ENCODE results near the gene ZFYVE27.

ZFYVE27 gene

GRCh38 chr10:97757471-97757870, 20.5 kb downstream of the ZFYVE27 start:
- Histone ChIP-seq H2AK5ac (ENCODE audit: low read depth, low read length) (no peak overlapping the region), H3K36me3 (replicated peaks in 1 of 2; ENCODE audit: control insufficient read depth in 2 of 2, insufficient read depth in 2 of 2, low read length in 2 of 2) (peaks cover 27 to 83% of the 10 kb centered on the region in 2 donors), H3K4ac (ENCODE audit: low read length) (no peak overlapping the region), H2BK12ac (ENCODE audit: low read length) (no peak overlapping the region), H3K23ac (ENCODE audit: low read depth, low read length, poor library complexity) (no peak overlapping the region), H3K27ac (replicated peaks; ENCODE audit: low read length) (no peak overlapping the region), H4K91ac (ENCODE audit: low read depth, low read length, poor library complexity) (no peak overlapping the region), H3K4me2 (ENCODE audit: insufficient read depth, low read length, poor library complexity, severe bottlenecking) (no peak overlapping the region), H2BK120ac (ENCODE audit: low read depth, low read length) (no peak overlapping the region), H3K9me3 (replicated peaks in 1 of 2; ENCODE audit: control insufficient read depth in 2 of 2, insufficient read depth in 1 of 2, low read depth in 1 of 2, low read length in 2 of 2) (no peaks in the 10 kb centered on the region), H3K4me3 (ENCODE audit: low read length in 2 of 2) (no peak overlapping the region), H3K18ac (ENCODE audit: low read length) (no peak overlapping the region), H3K27me3 (ENCODE audit: control insufficient read depth in 3 of 3, insufficient read depth in 3 of 3, low read depth in 1 of 3, low read length in 3 of 3) (no peaks in the 10 kb centered on the region), H3K14ac (ENCODE audit: low read length) (no peak overlapping the region), H2BK5ac (ENCODE audit: low read length) (no peak overlapping the region), H3K9ac (ENCODE audit: low read depth, low read length, poor library complexity) (no peak overlapping the region), H3K4me1 (ENCODE audit: control insufficient read depth in 2 of 2, insufficient read depth in 1 of 2, low read depth in 1 of 2, low read length in 2 of 2) (peaks cover 0 to 8% of the 10 kb centered on the region in 2 donors), H4K8ac (ENCODE audit: low read depth, low read length) (no peak overlapping the region), H3K79me1 (ENCODE audit: low read depth, low read length) (no peaks in the 10 kb centered on the region), H2AFZ (ENCODE audit: low read length) (no peak overlapping the region), H2BK15ac (ENCODE audit: low read length) (no peak overlapping the region)
- DNase-seq (ENCODE audit: low spot score): no peak
- WGBS, 2 donors (ENCODE audit: extremely low coverage in 2 of 2, insufficient read length in 2 of 2, insufficient replicate concordance in 1 of 2): no CpG with 5 or more reads among the region's 6 CpGs

DNA sequence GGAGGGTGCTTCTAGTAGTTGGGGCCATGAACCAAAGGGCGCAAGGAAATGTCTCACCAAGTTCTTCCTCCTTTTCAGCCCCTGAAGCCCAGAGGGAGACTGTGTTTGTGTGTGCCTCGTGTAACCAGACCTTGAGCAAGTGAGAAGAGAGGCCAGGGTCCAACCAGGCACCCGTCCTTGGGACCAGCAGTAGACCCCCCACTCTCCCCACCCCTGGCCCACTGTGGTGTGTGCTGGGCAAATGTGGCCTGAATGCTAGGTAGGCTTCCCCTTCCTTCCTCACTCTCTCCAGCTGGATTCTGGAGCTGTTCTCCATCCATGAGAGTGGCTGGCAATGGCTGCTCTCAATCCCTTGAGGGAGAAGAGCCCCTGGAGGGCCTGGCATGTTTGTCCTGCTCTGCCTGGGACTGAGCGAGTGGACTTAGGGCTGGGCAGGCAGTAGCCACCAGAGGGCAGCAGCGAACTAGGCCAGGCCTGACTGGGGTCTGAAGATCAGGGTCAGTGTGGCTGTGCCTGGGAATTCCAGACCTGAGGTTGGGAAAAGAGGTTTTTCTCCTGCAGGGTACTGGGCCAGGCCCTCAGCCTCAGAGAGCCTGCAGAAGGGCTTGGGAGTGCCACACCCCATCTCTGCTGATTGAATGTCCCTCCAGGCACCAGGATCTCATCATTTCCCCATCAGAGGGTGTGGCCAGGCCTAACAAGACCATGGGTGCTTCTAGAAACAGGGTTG, 22.4 kb downstream of the ZFYVE27 start:
- H2AFZ ChIP-seq (ENCODE audit: low read length): no peak overlapping the region
- H4K91ac ChIP-seq (ENCODE audit: low read depth, low read length, poor library complexity): no peak overlapping the region
- H3K9me3 ChIP-seq (replicated peaks in 1 of 2; ENCODE audit: control insufficient read depth in 2 of 2, insufficient read depth in 1 of 2, low read depth in 1 of 2, low read length in 2 of 2): no peaks in the 10 kb centered on the region
- no peak overlapping the region for H2BK15ac ChIP-seq (ENCODE audit: low read length)
- no peak overlapping the region for H2BK5ac ChIP-seq (ENCODE audit: low read length)
- no peak overlapping the region for H2BK120ac ChIP-seq (ENCODE audit: low read depth, low read length)
- H3K9ac ChIP-seq (ENCODE audit: low read depth, low read length, poor library complexity): no peak overlapping the region
- no peak overlapping the region for H2BK12ac ChIP-seq (ENCODE audit: low read length)
- no peak overlapping the region for H3K4me2 ChIP-seq (ENCODE audit: insufficient read depth, low read length, poor library complexity, severe bottlenecking)
- H3K4ac ChIP-seq (ENCODE audit: low read length): no peak overlapping the region
- H3K4me3 ChIP-seq (ENCODE audit: low read length in 2 of 2): no peak overlapping the region
- H3K27ac ChIP-seq (replicated peaks; ENCODE audit: low read length): no peak overlapping the region
- no peaks in the 10 kb centered on the region for H3K27me3 ChIP-seq (ENCODE audit: control insufficient read depth in 3 of 3, insufficient read depth in 3 of 3, low read depth in 1 of 3, low read length in 3 of 3)
- H4K8ac ChIP-seq (ENCODE audit: low read depth, low read length): no peak overlapping the region
- no peaks in the 10 kb centered on the region for H3K79me1 ChIP-seq (ENCODE audit: low read depth, low read length)
- H3K18ac ChIP-seq (ENCODE audit: low read length): no peak overlapping the region
- H3K23ac ChIP-seq (ENCODE audit: low read depth, low read length, poor library complexity): peak overlapping the region; percentile 33
- no CpG with 5 or more reads among the region's 5 CpGs for WGBS, 2 donors (ENCODE audit: extremely low coverage in 2 of 2, insufficient read length in 2 of 2, insufficient replicate concordance in 1 of 2)
- H3K14ac ChIP-seq (ENCODE audit: low read length): no peak overlapping the region
- peak; percentile 68 for DNase-seq (ENCODE audit: low spot score)
- peaks cover 0 to 14% of the 10 kb centered on the region in 2 donors for H3K4me1 ChIP-seq (ENCODE audit: control insufficient read depth in 2 of 2, insufficient read depth in 1 of 2, low read depth in 1 of 2, low read length in 2 of 2)
- H3K36me3 ChIP-seq (replicated peaks in 1 of 2; ENCODE audit: control insufficient read depth in 2 of 2, insufficient read depth in 2 of 2, low read length in 2 of 2): peaks cover 23 to 66% of the 10 kb centered on the region in 2 donors
- no peak overlapping the region for H2AK5ac ChIP-seq (ENCODE audit: low read depth, low read length)

DNA sequence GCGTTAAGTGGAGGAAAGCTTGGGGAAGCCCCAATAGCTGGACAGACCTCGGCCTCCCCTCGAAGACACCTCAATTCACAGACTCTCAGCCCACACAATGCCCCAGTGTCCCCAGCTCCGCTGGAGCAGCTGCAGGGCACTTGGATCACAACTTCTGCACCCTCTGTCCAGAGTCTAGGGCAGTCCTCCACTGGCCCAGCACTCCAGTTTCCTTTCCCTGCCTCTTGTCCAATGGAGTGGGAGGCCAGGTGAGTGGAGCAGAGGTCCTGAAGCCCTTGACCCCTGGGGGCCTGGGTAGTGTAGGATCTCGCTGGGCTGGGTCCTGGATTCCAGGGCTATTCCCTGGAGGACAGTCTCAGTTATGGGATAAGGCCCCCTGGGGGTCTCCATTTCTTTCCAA, 23.0 kb downstream of the ZFYVE27 start:
- Histone ChIP-seq H4K8ac (ENCODE audit: low read depth, low read length) (no peak overlapping the region), H3K27me3 (ENCODE audit: control insufficient read depth in 3 of 3, insufficient read depth in 3 of 3, low read depth in 1 of 3, low read length in 3 of 3) (no peaks in the 10 kb centered on the region), H3K4ac (ENCODE audit: low read length) (no peak overlapping the region), H3K79me1 (ENCODE audit: low read depth, low read length) (no peaks in the 10 kb centered on the region), H3K18ac (ENCODE audit: low read length) (no peak overlapping the region), H3K14ac (ENCODE audit: low read length) (no peak overlapping the region), H2AK5ac (ENCODE audit: low read depth, low read length) (no peak overlapping the region), H3K9me3 (replicated peaks in 1 of 2; ENCODE audit: control insufficient read depth in 2 of 2, insufficient read depth in 1 of 2, low read depth in 1 of 2, low read length in 2 of 2) (no peaks in the 10 kb centered on the region), H2BK5ac (ENCODE audit: low read length) (no peak overlapping the region), H4K91ac (ENCODE audit: low read depth, low read length, poor library complexity) (no peak overlapping the region), H2BK12ac (ENCODE audit: low read length) (no peak overlapping the region), H3K27ac (replicated peaks; ENCODE audit: low read length) (no peak overlapping the region), H2BK15ac (ENCODE audit: low read length) (no peak overlapping the region), H3K4me1 (ENCODE audit: control insufficient read depth in 2 of 2, insufficient read depth in 1 of 2, low read depth in 1 of 2, low read length in 2 of 2) (peaks cover 0 to 14% of the 10 kb centered on the region in 2 donors), H3K23ac (ENCODE audit: low read depth, low read length, poor library complexity) (no peak overlapping the region), H3K36me3 (replicated peaks in 1 of 2; ENCODE audit: control insufficient read depth in 2 of 2, insufficient read depth in 2 of 2, low read length in 2 of 2) (peaks cover 19 to 59% of the 10 kb centered on the region in 2 donors), H3K9ac (ENCODE audit: low read depth, low read length, poor library complexity) (no peak overlapping the region), H3K4me2 (ENCODE audit: insufficient read depth, low read length, poor library complexity, severe bottlenecking) (no peak overlapping the region), H3K4me3 (ENCODE audit: low read length in 2 of 2) (no peak overlapping the region), H2AFZ (ENCODE audit: low read length) (no peak overlapping the region), H2BK120ac (ENCODE audit: low read depth, low read length) (no peak overlapping the region)
- DNase-seq (ENCODE audit: low spot score): no peak
- WGBS, 2 donors (ENCODE audit: extremely low coverage in 2 of 2, insufficient read length in 2 of 2, insufficient replicate concordance in 1 of 2): no CpG with 5 or more reads among the region's 5 CpGs

DNA sequence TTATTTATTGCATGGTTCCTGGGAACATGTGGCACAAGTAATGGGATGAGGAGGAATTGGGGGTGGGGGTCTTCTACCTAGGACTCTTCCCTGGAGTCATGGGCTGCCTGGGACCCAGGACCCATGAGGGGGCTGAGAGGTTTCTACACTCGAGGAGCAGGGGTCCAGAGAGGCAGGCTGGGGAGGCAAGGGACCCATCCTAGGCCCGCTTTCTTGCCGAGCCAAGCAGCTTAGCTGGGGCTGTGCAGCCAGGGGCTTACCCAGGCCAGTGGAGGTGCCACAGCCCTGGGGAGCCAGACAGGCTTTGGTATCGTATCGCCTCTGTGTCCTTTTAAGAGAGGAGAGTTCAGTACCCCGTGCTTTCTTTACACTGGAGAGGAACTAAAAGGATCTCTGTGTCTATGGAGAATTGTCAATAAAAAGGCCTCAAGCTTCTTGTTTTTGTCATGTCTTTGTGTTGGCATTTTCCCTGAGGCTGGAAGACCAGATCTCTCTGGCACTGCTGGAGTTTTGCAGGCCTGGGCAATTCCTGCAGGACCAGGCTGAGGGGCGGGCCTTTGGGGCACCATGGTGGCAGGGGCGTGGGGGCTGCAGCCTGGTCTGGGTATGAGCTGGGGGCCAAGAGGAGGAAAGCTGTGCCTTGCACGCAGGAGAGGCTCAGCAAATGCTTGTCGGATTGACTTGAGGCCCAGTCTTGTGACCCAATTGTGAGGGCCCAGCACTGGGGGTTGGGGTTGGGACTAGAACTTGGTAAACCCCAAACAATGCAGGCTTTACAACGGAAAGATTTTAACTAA, 23.7 kb downstream of the ZFYVE27 start:
- Histone ChIP-seq H3K36me3 (replicated peaks in 1 of 2; ENCODE audit: control insufficient read depth in 2 of 2, insufficient read depth in 2 of 2, low read length in 2 of 2) (peaks cover 15 to 52% of the 10 kb centered on the region in 2 donors), H2BK5ac (ENCODE audit: low read length) (no peak overlapping the region), H3K79me1 (ENCODE audit: low read depth, low read length) (no peaks in the 10 kb centered on the region), H3K4me1 (ENCODE audit: control insufficient read depth in 2 of 2, insufficient read depth in 1 of 2, low read depth in 1 of 2, low read length in 2 of 2) (peaks cover 0 to 14% of the 10 kb centered on the region in 2 donors), H2AK5ac (ENCODE audit: low read depth, low read length) (no peak overlapping the region), H3K9ac (ENCODE audit: low read depth, low read length, poor library complexity) (no peak overlapping the region), H2BK120ac (ENCODE audit: low read depth, low read length) (no peak overlapping the region), H3K18ac (ENCODE audit: low read length) (no peak overlapping the region), H3K4me2 (ENCODE audit: insufficient read depth, low read length, poor library complexity, severe bottlenecking) (no peak overlapping the region), H3K27ac (replicated peaks; ENCODE audit: low read length) (no peak overlapping the region), H2BK12ac (ENCODE audit: low read length) (no peak overlapping the region), H4K91ac (ENCODE audit: low read depth, low read length, poor library complexity) (no peak overlapping the region), H4K8ac (ENCODE audit: low read depth, low read length) (no peak overlapping the region), H3K23ac (ENCODE audit: low read depth, low read length, poor library complexity) (no peak overlapping the region), H3K27me3 (ENCODE audit: control insufficient read depth in 3 of 3, insufficient read depth in 3 of 3, low read depth in 1 of 3, low read length in 3 of 3) (no peaks in the 10 kb centered on the region), H3K9me3 (replicated peaks in 1 of 2; ENCODE audit: control insufficient read depth in 2 of 2, insufficient read depth in 1 of 2, low read depth in 1 of 2, low read length in 2 of 2) (no peaks in the 10 kb centered on the region), H2AFZ (ENCODE audit: low read length) (no peak overlapping the region), H3K4me3 (ENCODE audit: low read length in 2 of 2) (no peak overlapping the region), H2BK15ac (ENCODE audit: low read length) (no peak overlapping the region), H3K14ac (ENCODE audit: low read length) (no peak overlapping the region), H3K4ac (ENCODE audit: low read length) (no peak overlapping the region)
- WGBS, 2 donors (ENCODE audit: extremely low coverage in 2 of 2, insufficient read length in 2 of 2, insufficient replicate concordance in 1 of 2): no CpG with 5 or more reads among the region's 11 CpGs
- no peak for DNase-seq (ENCODE audit: low spot score)
